Endodermal cell (in vitro differentiated cells): ENCODE measurements around the gene KIRREL3. TPM values are rescaled to one million over a fixed set of nuclear protein-coding genes. Genes with fewer than 3 reads are reported as not detected.

Source experiments
- DNase-seq: peaks from one replicate; pipeline ENCODE4 v3.0.0-alpha.2; 2017
- H3K27ac ChIP-seq: 2 replicates; pipeline ENCODE4 v1.5.1; 2013; ENCODE audit warnings: mild to moderate bottlenecking, low read depth, low read length, moderate library complexity
- H3K27me3 ChIP-seq: 2 replicates; pipeline ENCODE4 v1.6.1; 2013; ENCODE audit warnings: mild to moderate bottlenecking, low read length, moderate library complexity; ENCODE audit not compliant: insufficient read depth, control insufficient read depth, poor library complexity, severe bottlenecking
- H3K36me3 ChIP-seq: 2 replicates; pipeline ENCODE4 v1.7.0; 2013; ENCODE audit warnings: mild to moderate bottlenecking, low read length, moderate library complexity; ENCODE audit not compliant: control insufficient read depth, insufficient read depth
- H3K4me1 ChIP-seq: one replicate; pipeline ENCODE4 v1.7.0; 2013; ENCODE audit warnings: low read length; ENCODE audit not compliant: control insufficient read depth, insufficient read depth
- H3K4me3 ChIP-seq: 2 replicates; pipeline ENCODE4 v1.5.1; 2013; ENCODE audit warnings: mild to moderate bottlenecking, low read length, moderate library complexity
- H3K9ac ChIP-seq: 2 replicates; pipeline ENCODE4 v1.6.1; 2013; ENCODE audit warnings: mild to moderate bottlenecking, low read length, moderate library complexity; ENCODE audit not compliant: poor library complexity, severe bottlenecking; ENCODE audit errors: extremely low read depth
- H3K9me3 ChIP-seq: 2 replicates; pipeline ENCODE4 v1.6.1; 2013; ENCODE audit warnings: mild to moderate bottlenecking, low read length, moderate library complexity; ENCODE audit not compliant: control insufficient read depth
- H3K27ac Mint-ChIP-seq: 2 replicates; pipeline ENCODE4 v1.8.0; 2020; ENCODE audit warnings: mixed read lengths
- H3K27me3 Mint-ChIP-seq: 2 replicates; pipeline ENCODE4 v1.8.0; 2021; ENCODE audit warnings: mild to moderate bottlenecking, mixed read lengths; ENCODE audit not compliant: insufficient read depth
- H3K36me3 Mint-ChIP-seq: 2 replicates; pipeline ENCODE4 v1.8.0; 2020; ENCODE audit warnings: low read depth, mixed read lengths
- H3K4me1 Mint-ChIP-seq: 2 replicates; pipeline ENCODE4 v1.8.0; 2020; ENCODE audit warnings: mixed read lengths
- H3K4me3 Mint-ChIP-seq: 2 replicates; pipeline ENCODE4 v1.8.0; 2020; ENCODE audit warnings: mild to moderate bottlenecking, moderate library complexity, mixed read lengths
- H3K9me3 Mint-ChIP-seq: 2 replicates; pipeline ENCODE4 v1.8.0; 2020; ENCODE audit warnings: mild to moderate bottlenecking, mixed read lengths
- CTCF ChIP-seq: fragments of 200-600 bp; sonication (generic); conservative IDR thresholded peaks from 2 replicates; pipeline ENCODE4 v1.5.0; 2021; ENCODE audit warnings: antibody characterized with exemption, mild to moderate bottlenecking
- WGBS, 2 experiments: methylation state at CpG; one replicate each; pipeline versions ENCODE4 v1.1.5 to v1.1.7; 2013; ENCODE audit warnings: missing lambda C conversion rate in 2 of 2, mixed read lengths in 1 of 2; ENCODE audit not compliant: insufficient coverage in 1 of 2, insufficient read length in 1 of 2; 5-methylcytosine and 5-hydroxymethylcytosine counted together
- total RNA-seq, 2 donors: library from RNA; stranded (reverse); fragmentation: NEBNext Ultra II Directional in 1 of 2; extraction: Animal tissue kit (Norgen Biotek cat#: 25700) in 1 of 2; gene quantifications; 2 replicates in 1 of 2; 3 replicates in 1 of 2; pipeline ENCODE4 v1.2.1, GENCODE V29; 2021

KIRREL3 gene
- total RNA-seq, 2 donors from 2014 or later: 1.1 to 1.4 TPM

GRCh38 chr11:126467471-126467870 is 533.1 kb downstream of the KIRREL3 start:
- Mint-ChIP-seq H3K4me3 (no peak overlapping the region), H3K4me1 (peaks cover 5% of the 10 kb centered on the region), H3K9me3 (no peaks in the 10 kb centered on the region), H3K27ac (no peak overlapping the region), H3K36me3 (no peaks in the 10 kb centered on the region), H3K27me3 (peaks cover 6% of the 10 kb centered on the region)
- no peak for TF ChIP-seq CTCF
- Histone ChIP-seq H3K9ac (no peak overlapping the region), H3K27me3 (no peaks in the 10 kb centered on the region), H3K4me3 (no peak overlapping the region), H3K4me1 (no peaks in the 10 kb centered on the region), H3K27ac (no peak overlapping the region), H3K36me3 (no peaks in the 10 kb centered on the region), H3K9me3 (peaks cover 5% of the 10 kb centered on the region)
- no peak for DNase-seq
- WGBS, 2 experiments: 94 to 100% methylated on average over 2 to 8 of the region's 8 CpGs

DNA sequence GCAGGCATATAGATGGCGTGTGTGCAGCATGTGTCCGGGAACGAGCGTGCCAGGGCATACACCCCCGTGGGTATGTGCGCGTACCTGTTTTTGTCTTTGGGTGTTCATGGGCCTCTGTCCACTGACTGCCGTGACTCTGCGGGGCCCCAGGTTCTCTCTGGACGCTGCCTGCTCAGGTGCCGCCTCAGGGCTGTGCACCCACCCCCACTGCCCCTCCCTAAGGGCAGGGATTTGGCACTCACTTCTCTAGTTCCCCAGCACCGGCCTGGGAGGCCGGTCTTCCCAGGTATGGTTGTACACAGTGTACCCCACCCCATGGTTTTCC is 533.6 kb downstream of the KIRREL3 start:
- Mint-ChIP-seq H3K27ac (no peak overlapping the region), H3K36me3 (no peaks in the 10 kb centered on the region), H3K4me3 (no peak overlapping the region), H3K4me1 (peaks cover 5% of the 10 kb centered on the region), H3K27me3 (peaks cover 6% of the 10 kb centered on the region), H3K9me3 (no peaks in the 10 kb centered on the region)
- H3K9me3 ChIP-seq: peaks cover 5% of the 10 kb centered on the region
- no peak overlapping the region for H3K9ac ChIP-seq
- H3K36me3 ChIP-seq: no peaks in the 10 kb centered on the region
- H3K27me3 ChIP-seq: no peaks in the 10 kb centered on the region
- no peak overlapping the region for H3K4me3 ChIP-seq
- no peak for TF ChIP-seq CTCF
- no peak for DNase-seq
- no peaks in the 10 kb centered on the region for H3K4me1 ChIP-seq
- H3K27ac ChIP-seq: no peak overlapping the region
- WGBS, 2 experiments: 96 to 97% methylated on average over 8 to 13 of the region's 13 CpGs

DNA sequence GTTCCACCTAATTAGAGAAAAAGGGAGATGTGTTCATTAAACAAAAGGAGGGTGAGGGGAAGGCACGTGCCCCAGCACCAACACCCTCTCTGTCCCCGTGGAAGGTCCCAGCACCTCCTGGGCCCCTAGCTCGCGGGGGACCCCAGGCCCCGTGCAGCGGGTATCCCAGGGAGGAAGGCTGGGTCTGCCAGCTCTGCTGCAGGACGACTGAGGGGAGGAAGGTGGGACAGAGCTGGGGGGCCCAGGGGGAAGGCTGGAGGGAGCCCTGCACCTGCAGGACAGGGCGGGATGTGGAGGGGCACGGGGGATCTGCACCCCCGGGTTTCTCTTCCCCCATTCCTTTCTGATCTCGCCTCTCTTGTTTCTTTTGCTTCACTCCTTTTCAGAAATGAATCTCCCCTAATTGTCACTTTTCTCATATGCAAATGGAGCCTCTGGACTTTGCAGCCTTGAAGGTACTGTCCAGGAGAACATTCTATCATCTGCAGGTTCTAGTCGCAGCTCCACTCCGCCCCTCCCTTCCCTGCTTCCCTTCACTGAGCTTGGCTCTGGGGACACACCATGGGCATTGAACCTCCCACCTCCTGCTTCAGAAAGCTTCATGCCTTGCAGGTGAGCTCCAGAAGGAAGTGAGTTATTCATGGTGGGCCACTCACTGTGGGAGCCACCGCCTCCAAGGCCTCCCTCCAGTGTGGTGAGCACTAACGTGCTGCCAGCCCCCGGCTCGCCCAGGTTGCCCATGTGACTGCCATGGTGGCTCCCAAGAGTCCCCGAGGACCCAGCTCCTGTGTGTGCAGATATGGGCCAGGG is 534.1 kb downstream of the KIRREL3 start:
- Mint-ChIP-seq H3K9me3 (no peaks in the 10 kb centered on the region), H3K4me1 (peaks cover 5% of the 10 kb centered on the region), H3K27me3 (peaks cover 7% of the 10 kb centered on the region), H3K4me3 (no peak overlapping the region), H3K27ac (no peak overlapping the region), H3K36me3 (no peaks in the 10 kb centered on the region)
- TF ChIP-seq CTCF: no peak
- no peak overlapping the region for H3K9ac ChIP-seq
- H3K27me3 ChIP-seq: no peaks in the 10 kb centered on the region
- no peaks in the 10 kb centered on the region for H3K36me3 ChIP-seq
- no peak overlapping the region for H3K4me3 ChIP-seq
- peaks cover 5% of the 10 kb centered on the region for H3K9me3 ChIP-seq
- WGBS, 2 experiments: 85 to 88% methylated on average over 4 to 18 of the region's 18 CpGs
- H3K4me1 ChIP-seq: no peaks in the 10 kb centered on the region
- H3K27ac ChIP-seq: no peak overlapping the region
- no peak for DNase-seq
